ENCODE measurements around the gene NPLOC4. TPM values are rescaled to one million over a fixed set of nuclear protein-coding genes. Genes with fewer than 3 reads are reported as not detected.

Gene NPLOC4
- total and polyA plus RNA-seq, 2 of the 8 experiments (the other 6 are each of a cell fraction or from before 2014, with no cell fraction given), result 70.7 to 92.7 TPM

- peak overlapping the region; percentile 72; the same call in 1 of the 2 replicates for H2BK15ac ChIP-seq (ENCODE audit: low read length)
- H2BK120ac ChIP-seq (replicated peaks; ENCODE audit: low read depth, low read length), result no peak overlapping the region
- POLR2A ChIA-PET (ENCODE audit: partially characterized antibody), result interaction anchor here (1.6 to 3.7 kb wide), 4 partner anchors 8 to 47 kb away, joined by 4 to 17 read pairs (median 10); partner anchors contain the start of genes CCDC137, MRPL12 and OXLD1
- DNase-seq (ENCODE audit: low read depth in 1 of 2, low spot score in 2 of 2), result no peak
- H3K4me3 ChIP-seq (ENCODE audit: extremely low read depth in 1 of 4, insufficient read depth in 2 of 4, low read depth in 3 of 4, low read length in 4 of 4), result no peak overlapping the region
- H3K27ac ChIP-seq (ENCODE audit: low read depth, low read length), result no peak overlapping the region
- H3K23ac ChIP-seq (ENCODE audit: insufficient read length), result no peak overlapping the region
- no peaks in the 10 kb centered on the region for H3K27me3 ChIP-seq (replicated peaks in 1 of 4; ENCODE audit: control insufficient read depth in 3 of 4, extremely low read depth in 1 of 4, insufficient read depth in 3 of 4, low read length in 3 of 4)
- no peak overlapping the region for H3K4me2 ChIP-seq (ENCODE audit: insufficient read depth in 1 of 2, low read depth in 2 of 2, low read length in 2 of 2)
- H3K56ac ChIP-seq (replicated peaks; ENCODE audit: insufficient read length, low read depth, low read length), result no peak overlapping the region
- CTCF ChIA-PET (ENCODE audit: partially characterized antibody), result interaction anchor here (0.7 to 1.8 kb wide), 4 partner anchors 10 to 16 kb away, joined by 3 to 7 read pairs (median 4); no protein-coding TSS in a partner anchor
- peak overlapping the region in 1 of 4 experiments; percentile 30; a peak in 1 of 7 replicates for H3K9ac ChIP-seq (replicated peaks in 1 of 4; ENCODE audit: extremely low read depth in 1 of 4, low read depth in 3 of 4, low read length in 3 of 4)
- no peak overlapping the region for H2BK20ac ChIP-seq (ENCODE audit: low read length)
- no peak overlapping the region for H3K4ac ChIP-seq (replicated peaks; ENCODE audit: insufficient read length, low read depth, low read length)
- H3K79me1 ChIP-seq (ENCODE audit: low read depth, low read length), result peaks cover 3% of the 10 kb centered on the region; the same call in 1 of the 2 replicates
- H3K14ac ChIP-seq (ENCODE audit: insufficient read length), result no peak overlapping the region
- 0 out of 2 replicates have a peak overlapping the region, but pooled peaks have one; percentile 39 for H2BK12ac ChIP-seq (ENCODE audit: low read depth, low read length)
- FAIRE-seq, result no peak
- H2BK5ac ChIP-seq (ENCODE audit: low read depth, low read length), result no peak overlapping the region
- H3K79me2 ChIP-seq (ENCODE audit: control insufficient read depth in 1 of 2, insufficient read depth in 2 of 2, low read length in 2 of 2), result no peaks in the 10 kb centered on the region
- no peak overlapping the region for H2AK5ac ChIP-seq (ENCODE audit: low read depth, low read length)
- H3K18ac ChIP-seq (ENCODE audit: extremely low read depth, low read length), result no peak overlapping the region
- peaks cover 0 to 10% (median 7%) of the 10 kb centered on the region in 4 experiments; a peak in 6 of 7 replicates for H3K4me1 ChIP-seq (replicated peaks in 1 of 4; ENCODE audit: control insufficient read depth in 3 of 4, insufficient read depth in 4 of 4, low read length in 3 of 4)
- no peak overlapping the region for H4K5ac ChIP-seq (ENCODE audit: insufficient read length, low read depth, low read length)
- H3K36me3 ChIP-seq (ENCODE audit: control insufficient read depth in 2 of 4, insufficient read depth in 4 of 4, low read length in 3 of 4), result no peaks in the 10 kb centered on the region
- no peaks in the 10 kb centered on the region for H3K9me3 ChIP-seq (ENCODE audit: insufficient read depth in 2 of 2, low read depth in 1 of 2, low read length in 1 of 2)
- peak overlapping the region; percentile 54 for H4K91ac ChIP-seq (replicated peaks; ENCODE audit: insufficient read length, low read length)
- H2AFZ ChIP-seq (ENCODE audit: low read length), result no peak overlapping the region
- 94% methylated on average over 18 of the region's 18 CpGs; no CpG with 5 or more reads in 1 of the 2 experiments for WGBS, 2 experiments (ENCODE audit: extremely low coverage in 1 of 2, insufficient coverage in 1 of 2, insufficient read length in 1 of 2, insufficient replicate concordance in 2 of 2, low coverage in 1 of 2, low lambda C conversion rate in 2 of 2, missing lambda C conversion rate in 1 of 2)
- no peaks in the 10 kb centered on the region for H4K20me1 ChIP-seq (replicated peaks in 1 of 2; ENCODE audit: control insufficient read depth in 1 of 2, insufficient read depth in 2 of 2, low read length in 2 of 2)
- H3K23me2 ChIP-seq (ENCODE audit: low read depth, low read length), result no peaks in the 10 kb centered on the region
- H4K8ac ChIP-seq (ENCODE audit: extremely low read depth, insufficient read depth, low read length), result no peak overlapping the region
- 0 out of 2 replicates have a peak, but pooled peaks have one; percentile 18 for TF ChIP-seq E2F6 (IDR thresholded peaks at IDR 0.05)
- peak; percentile 39; the same call in 1 of the 2 replicates for TF ChIP-seq MAX (IDR thresholded peaks at IDR 0.05)
- TF ChIP-seq KDM1A (IDR thresholded peaks at IDR 0.05; ENCODE audit: borderline replicate concordance, low read length), result no peak
These were observed 18.6 kb upstream of the NPLOC4 start for GRCh38 chr17:81655378-81656117.

Measured in H1 (cell line).